Muscle of arm (tissue), 14 donors: ENCODE results near the gene KCNG2. TPM values are rescaled to one million over a fixed set of nuclear protein-coding genes. Genes with fewer than 3 reads are reported as not detected.
A peak's percentile ranks its signal among the peaks of the same experiment; 100 is the strongest.
"Not testable (repeated sequence)": the region's sequence is repeated elsewhere in the genome, so short reads cannot be mapped to it uniquely, and the experiment has no call there.

ENCODE experiments used
- DNase-seq: peaks from one replicate; pipeline ENCODE4 v3.0.0-alpha.2; 2013
- long read RNA-seq, 11 donors: transcript quantifications; one replicate each; lab custom pipeline, GENCODE V29; 2026
- polyA plus RNA-seq, 12 donors: library from polyadenylated mRNA; unstranded; fragments of 120-200 nt; gene quantifications; one replicate each; pipeline ENCODE4 v1.2.1, GENCODE V29; 2013; ENCODE audit not compliant: insufficient read length in 12 of 12

The KCNG2 gene, protein sequence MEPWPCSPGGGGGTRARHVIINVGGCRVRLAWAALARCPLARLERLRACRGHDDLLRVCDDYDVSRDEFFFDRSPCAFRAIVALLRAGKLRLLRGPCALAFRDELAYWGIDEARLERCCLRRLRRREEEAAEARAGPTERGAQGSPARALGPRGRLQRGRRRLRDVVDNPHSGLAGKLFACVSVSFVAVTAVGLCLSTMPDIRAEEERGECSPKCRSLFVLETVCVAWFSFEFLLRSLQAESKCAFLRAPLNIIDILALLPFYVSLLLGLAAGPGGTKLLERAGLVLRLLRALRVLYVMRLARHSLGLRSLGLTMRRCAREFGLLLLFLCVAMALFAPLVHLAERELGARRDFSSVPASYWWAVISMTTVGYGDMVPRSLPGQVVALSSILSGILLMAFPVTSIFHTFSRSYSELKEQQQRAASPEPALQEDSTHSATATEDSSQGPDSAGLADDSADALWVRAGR
- under 1 TPM in 10 of 12 donors, not detected in 2; 0.18 to 0.93 (median 0.35) TPM for polyA plus RNA-seq
- long read RNA-seq, donor 1: 0 reads
- long read RNA-seq, donor 2: 0 reads
- long read RNA-seq, donor 3: 0 reads
- long read RNA-seq, donor 4: 0 reads
- long read RNA-seq, donor 5: 0 reads
- long read RNA-seq, donor 6: 0 reads
- long read RNA-seq, donor 7: 0 reads
- long read RNA-seq, donor 8: 0 reads
- long read RNA-seq, donor 9: 0 reads
- long read RNA-seq, donor 10: 0 reads
- long read RNA-seq, donor 11: 0 reads

DNA sequence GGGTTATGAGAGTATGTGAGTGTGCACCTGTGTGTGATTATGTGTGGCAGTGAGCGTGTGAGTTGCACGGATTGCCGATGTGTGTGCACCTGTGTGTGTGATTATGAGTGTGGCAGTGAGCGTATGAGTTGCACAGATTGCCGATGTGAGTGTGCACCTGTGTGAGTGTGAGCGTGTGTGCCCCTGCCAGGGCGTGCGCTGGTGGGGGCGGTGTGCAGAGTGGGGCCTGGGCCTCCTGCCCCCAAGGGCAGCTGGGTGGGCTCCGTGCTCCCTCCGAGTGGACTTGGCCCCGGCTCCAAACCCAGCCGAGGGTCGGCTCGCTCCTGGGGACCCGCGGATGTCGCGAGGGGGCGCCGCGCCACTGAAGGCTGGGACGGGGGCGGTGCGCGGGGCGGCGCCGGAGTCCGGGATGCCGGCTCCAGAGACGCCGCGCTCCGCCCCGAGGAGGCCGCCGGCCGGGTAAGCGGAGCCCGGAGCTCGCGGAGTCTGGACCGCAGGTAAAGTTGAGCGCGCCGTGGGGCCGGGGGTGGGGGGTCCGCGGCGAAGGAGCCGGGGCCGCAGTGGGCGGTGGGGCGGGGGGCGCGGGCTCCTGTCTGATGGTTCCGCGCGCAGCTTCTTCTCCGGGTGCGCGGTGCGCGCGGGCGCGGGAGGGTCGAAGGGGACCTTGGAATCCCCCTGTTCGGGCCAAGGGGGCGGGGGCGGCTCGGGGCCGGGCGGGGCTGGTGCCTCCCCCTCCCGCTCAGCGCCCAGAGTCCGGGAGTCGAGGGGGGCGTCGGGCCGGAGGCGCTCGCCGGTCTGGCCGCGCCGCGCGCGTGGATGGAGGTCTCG, at the start of gene KCNG2:
Gene KCNG2, plus strand, starts transcription at position 421 of the 828 bp plus-strand sequence. CDS start 65,730 bp downstream, outside the sequence.
- peak; percentile 55 for DNase-seq

DNA sequence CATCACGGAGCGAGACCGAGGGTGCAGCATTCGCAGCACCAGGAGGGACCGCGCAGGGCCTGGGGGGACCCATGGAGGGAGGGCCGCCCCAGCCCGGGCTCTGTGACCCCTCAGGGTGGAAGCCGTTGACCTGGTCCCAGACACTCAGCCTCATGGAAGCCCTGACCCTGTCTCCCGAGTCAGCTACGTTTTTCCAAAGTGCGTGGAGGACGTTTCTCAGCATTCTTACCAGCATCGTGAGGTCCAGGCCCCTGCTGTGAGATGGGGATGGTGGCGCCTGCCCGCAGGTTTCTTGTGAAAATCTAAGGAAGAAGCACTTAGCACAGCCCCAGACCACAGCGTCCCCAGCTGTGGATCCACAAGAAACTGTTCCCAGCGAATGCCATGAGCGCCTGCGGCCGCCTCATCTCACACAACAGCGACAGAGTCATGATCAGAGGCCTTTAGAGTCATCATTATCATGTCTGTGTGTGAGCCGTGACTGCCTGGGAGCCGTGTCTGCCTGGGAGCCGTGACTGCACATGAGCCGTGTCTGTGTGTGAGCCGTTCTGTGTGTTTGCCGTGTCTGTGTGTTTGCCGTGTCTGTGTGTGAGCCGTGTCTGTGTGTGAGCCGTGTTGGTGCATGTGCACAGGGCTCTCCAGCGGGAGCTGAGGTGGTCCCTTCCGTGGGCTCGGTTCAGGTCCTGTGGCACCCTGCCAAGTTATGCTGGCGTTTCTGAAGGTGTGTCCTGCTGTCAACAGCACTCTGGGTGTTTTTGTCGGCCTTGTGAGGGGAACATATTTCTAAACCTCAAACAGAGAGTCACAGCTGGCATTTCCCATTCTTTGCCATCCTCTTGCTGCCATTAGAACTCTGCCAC, 49.2 kb upstream of the KCNG2 start:
- DNase-seq: no peak

DNA sequence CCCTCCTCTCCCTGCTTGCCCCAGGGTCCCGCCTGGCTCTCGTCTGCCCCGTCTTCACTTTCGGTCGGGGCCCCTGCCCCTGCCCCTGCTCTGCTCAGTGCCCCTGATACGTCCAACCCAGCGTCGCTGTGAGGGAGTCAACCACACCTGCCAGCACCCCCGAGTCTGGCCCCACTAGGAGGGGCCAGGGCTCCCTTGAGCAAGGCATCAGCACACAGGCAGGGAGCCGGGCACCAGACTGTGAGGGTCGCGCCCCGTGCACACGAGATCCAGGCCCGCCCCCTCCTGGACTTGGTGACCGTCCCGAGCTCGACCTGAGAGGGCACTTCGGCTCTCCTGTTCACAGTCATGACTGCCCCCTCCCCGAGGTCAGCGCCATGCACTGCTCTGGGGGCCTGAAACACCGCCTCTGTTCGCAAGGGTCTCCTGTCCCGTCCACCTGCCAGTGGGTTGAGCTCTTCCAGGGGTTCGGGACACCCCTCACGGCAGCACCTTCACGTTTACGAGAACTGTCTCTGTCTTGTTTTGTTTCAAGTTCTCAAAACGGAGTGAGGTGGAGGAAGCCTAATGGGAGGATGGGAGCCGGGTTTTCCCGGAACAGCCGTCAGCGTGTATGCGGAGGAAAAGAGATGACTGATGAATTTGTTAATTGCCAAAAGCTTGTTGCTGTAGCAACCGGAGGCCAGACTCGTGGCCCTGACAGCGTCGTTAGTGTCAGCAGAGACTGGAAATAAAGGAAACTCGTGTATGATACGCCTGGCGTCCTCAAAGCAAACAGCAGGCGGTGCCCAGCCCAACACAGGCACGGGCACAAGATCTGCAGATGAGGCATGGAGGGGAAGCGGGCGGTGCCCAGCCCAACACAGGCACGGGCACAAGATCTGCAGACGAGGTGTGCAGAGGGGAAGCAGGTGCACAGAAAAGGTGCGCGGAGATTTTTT, 48.2 kb upstream of the KCNG2 start:
- no peak for DNase-seq

DNA sequence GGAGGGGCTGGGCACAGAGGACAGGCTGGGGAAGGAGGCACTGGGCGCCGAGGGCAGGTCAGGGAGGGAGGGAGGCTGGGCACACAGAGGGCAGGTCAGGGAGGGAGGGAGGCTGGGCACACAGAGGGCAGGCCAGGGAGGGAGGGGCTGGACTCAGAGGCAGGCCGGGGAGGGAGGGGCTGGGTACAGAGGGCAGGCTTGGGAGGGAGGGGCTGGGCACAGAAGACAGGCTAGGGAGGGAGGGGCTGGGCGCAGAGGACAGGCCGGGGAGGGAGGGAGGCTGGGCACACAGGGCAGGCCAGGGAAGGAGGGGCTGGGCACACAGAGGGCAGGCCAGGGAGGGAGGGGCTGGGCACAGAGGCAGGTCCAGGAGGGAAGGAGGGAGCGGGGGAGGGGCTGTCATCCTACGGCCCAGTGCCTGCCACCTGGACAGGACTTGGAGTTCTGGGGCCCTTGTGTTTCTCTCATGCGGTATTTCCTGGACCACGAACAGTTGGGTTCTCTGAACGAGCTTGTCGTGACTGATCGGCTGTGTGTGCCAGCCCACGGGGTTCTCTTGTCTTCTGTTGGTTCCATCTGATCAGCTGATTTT, 46.7 kb upstream of the KCNG2 start:
- DNase-seq: no peak

DNA sequence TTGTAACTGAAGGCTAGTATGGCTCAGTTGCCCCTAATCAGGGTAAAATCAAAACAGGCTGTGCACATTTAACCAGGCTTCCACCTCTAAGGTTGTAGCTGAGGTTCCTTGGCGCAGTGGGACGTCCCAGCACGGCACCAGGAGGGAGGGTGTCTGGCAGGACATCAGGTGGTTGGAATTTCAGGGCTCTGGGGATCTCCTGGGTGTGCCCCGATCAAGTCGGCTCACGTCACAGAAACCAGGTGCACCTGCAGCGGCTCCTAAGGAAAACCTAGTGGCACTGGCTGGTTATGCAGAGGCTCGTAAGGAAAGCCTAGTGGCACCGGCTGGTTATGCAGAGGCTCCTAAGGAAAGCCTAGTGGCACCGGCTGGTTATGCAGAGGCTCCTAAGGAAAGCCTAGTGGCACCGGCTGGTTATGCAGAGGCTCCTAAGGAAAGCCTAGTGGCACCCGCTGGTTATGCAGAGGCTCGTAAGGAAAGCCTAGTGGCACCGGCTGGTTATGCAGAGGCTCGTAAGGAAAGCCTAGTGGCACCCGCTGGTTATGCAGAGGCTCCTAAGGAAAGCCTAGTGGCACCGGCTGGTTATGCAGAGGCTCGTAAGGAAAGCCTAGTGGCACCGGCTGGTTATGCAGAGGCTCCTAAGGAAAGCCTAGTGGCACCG, 45.7 kb upstream of the KCNG2 start:
- not testable (repeated sequence) for DNase-seq

DNA sequence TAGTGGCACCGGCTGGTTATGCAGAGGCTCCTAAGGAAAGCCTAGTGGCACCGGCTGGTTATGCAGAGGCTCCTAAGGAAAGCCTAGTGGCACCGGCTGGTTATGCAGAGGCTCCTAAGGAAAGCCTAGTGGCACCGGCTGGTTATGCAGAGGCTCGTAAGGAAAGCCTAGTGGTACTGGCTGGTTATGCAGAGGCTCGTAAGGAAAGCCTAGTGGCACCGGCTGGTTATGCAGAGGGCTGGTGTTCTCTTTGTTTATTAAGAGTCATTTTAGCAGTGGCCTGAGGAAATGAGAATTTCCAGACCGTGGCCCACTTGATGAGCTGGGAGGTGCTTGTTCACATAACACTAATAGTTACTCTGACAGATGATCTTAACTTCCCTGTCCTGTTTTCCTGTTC, 44.8 kb upstream of the KCNG2 start:
- not testable (repeated sequence) for DNase-seq

DNA sequence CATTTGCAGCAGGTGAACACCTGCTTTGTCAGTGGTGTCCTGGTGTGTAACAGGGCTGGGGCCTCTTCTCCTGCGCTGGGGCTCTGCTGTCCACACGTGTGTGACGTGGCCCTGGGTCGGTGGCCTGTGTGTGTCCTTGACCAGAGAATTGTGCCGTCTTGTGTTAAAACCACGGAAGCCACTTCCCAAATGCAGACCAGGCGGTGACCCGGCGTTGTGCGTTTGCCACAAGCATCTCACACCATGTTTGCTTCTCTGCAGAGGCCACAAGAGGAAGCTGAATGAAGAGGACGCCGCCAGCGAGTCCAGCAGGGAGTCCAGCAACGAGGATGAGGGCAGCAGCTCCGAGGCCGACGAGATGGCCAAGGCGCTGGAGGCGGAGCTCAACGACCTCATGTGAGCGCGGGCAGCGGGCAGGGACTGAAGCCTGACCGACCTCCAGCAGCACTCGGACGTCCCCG, 44.3 kb upstream of the KCNG2 start:
- DNase-seq: no peak

DNA sequence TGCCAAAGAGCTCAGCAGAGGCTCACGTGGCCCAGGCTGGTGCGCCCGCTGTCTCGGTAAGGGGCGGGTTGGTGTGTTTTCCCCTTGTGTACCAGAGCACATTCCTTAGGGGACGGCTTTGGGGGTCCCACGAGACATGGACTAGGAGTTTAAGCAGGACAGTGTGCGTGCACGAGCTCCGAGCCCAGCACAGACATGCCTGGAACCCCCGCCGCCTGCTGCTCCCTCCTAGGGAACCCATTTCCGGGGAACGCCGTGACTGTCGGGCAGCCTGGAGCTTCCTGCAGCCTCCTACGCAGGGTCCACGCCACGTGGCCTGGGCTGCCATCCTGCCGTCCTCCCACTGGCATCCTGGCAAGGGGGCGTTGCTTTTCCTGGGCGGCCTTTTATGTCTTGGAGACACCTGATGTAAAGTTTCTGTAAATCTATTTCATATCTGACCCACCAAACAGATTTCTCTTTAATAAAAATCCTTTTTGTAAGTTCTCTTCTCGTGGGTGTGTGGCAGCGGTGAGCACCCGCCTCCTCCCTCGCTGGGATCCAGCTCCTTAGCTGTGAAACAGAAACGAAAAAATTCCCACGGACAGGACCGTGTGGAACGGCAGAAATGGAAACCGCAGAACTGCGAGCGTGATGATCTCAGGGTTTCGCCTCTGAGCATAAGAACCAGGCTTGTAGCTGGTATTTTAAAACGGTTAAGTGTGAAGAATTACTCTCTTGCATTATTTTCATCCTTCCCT, 43.5 kb upstream of the KCNG2 start:
- DNase-seq: no peak

DNA sequence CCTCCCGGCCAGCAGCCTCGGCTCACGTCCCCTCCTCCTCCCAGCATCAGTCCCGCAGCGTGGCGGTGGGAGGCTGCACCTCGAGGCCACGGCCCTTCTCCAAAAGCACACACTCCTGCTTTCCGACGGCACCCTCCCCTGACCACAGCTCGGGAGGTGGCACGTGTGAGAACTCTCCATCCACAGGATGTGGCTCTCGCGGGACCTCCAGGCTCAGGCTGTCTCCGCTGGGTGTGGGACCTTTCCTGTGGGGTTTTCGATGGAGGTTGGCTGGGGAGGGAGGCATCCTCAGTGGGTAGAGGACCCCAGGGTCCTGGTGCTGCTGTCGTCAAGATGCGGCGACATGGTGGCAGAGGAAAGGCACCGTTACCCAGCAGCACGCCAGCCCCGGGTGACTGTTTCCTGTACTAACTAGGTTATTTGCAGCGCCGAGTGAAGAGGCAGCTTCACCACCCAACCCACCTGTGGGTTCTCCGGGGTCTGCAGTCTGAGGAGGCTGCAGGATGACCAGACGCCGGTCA, 42.8 kb upstream of the KCNG2 start:
- no peak for DNase-seq

DNA sequence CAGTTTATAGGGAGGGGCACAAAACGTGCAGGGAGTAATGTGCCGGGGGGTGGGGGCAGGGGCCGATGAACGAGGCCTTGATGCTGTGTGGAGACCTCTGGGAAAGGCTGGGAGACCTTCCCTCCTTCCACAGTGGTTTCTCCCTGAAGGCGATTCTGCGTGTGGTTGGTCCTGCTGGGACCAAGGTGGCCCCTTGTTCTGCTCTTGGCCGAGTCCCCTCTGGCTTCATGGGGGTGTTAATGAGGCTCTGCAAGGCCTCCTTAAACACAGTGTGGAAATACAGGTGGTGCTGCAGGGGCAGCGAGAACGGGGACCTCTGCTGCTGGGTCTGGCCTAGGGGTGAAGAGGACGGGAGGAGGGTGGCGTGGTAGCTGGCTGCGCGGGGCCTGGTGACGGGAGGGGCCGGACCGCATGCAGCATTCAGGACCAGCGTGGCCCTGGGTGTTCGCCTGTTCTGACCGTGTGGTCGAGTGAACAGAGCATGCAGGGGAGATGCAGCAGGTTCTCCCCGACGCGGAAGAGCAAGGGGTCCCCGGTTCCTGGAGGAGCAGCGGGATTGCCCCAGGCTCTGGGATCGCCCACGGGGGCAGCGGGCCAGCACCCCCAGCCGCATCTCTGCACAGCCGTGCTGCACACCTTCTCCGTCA, 42.1 kb upstream of the KCNG2 start:
- DNase-seq: no peak

DNA sequence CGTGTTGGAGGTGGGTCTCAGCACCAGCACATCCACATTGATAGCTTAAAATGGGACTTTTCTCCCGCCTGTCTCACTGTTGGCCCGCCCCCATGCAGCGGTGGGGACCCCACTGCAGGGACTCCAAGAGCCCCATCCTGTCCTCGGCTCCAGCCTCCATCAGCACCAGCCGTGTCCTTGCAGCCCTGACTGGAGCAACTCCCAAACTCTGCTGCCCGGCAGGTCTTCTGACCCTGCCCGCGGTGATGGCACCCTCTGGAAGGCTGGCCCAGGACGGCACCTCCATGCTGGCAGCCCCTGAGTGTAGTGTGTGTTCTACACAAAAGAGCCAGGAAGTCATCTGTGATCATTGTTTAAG, 41.6 kb upstream of the KCNG2 start:
- DNase-seq: no peak

DNA sequence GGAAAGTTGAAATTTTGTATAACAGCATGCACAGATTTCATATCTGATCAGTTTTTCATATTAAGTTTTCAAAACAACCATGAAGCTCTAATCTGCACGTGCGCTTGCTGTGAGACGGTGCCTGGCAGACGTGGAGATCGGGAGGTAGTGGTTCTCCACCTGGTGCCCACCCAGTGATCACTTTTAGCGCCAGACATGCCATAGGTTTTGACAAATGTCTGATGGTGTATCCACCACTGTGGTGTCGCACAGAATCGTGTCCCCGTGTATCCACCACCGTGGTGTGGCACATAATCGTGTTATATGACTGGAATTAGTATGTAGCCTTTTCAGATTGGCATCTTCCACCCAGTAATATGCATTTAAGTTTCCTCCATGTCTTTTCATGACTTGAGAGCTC, 40.9 kb upstream of the KCNG2 start:
- no peak for DNase-seq

DNA sequence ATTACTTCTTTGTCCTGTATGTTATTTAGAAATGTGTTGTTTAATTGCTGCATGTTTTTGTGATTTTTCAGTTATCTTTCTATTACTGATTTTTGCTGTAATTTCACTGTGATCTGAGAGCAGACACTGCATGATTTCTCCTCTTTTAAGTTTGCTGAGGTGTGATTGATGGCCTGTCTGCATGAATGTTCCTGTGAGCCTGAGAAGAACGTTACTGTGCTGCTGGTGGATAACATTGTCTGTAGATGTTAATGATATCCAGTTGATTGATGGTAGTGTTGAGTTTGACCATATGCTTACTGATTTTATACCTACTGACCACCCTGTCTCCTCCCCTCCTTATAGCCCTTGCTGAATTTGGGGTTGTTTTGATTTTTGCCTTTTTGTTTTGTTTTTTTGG, 37.4 kb upstream of the KCNG2 start:
- no peak for DNase-seq

DNA sequence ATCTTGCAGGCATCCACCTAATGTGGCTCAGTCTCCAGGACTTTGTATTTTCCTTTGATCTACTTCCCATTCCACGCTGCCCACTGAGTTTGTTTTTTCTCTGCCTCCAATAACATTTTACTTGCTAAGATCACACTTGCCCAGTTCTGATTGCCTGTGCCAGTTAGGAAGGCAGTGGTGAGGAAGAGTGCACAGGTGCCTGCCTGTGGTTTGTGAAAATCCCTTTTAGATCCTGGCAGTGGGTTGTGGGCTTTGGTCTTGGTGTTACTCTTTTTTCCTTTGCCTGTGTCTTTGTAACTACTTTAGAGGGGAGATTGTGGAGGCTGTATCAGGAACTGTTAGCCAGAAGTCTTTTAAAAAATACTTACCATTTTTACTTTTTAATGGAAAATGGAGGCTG, 36.9 kb upstream of the KCNG2 start:
- no peak for DNase-seq

DNA sequence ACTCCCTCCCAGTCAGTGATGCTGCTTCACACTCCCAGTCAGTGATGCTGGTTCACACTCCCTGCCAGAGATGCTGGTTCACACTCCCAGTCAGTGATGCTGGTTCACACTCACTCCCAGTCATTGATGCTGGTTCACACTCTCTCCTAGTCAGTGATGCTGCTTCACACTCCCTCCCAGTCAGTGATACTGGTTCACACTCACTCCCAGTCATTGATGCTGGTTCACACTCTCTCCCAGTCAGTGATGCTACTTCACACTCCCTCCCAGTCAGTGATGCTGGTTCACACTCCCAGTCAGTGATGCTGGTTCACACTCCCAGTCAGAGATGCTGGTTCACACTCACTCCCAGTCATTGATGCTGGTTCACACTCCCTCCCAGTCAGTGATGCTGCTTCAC, 34.3 kb upstream of the KCNG2 start:
- DNase-seq: no peak

DNA sequence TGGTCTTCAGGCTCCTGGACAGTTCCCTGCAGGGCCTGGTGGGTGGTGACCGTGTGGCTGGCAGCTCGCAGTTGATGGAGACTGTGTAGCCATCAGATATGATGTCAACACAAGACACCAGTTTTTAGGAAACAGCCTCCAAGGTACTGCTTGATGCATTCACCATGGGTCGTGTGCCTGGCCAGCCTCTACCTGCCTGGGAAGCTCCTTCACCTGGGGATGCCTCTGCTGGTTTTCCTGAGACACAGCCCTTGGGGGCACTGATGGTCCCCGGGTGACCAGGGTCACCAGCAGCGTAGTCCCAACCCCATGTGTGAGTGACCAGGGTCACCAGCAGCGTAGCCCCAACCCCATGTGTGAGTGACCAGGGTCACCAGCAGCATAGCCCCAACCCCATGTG, 33.6 kb upstream of the KCNG2 start:
- DNase-seq: no peak

DNA sequence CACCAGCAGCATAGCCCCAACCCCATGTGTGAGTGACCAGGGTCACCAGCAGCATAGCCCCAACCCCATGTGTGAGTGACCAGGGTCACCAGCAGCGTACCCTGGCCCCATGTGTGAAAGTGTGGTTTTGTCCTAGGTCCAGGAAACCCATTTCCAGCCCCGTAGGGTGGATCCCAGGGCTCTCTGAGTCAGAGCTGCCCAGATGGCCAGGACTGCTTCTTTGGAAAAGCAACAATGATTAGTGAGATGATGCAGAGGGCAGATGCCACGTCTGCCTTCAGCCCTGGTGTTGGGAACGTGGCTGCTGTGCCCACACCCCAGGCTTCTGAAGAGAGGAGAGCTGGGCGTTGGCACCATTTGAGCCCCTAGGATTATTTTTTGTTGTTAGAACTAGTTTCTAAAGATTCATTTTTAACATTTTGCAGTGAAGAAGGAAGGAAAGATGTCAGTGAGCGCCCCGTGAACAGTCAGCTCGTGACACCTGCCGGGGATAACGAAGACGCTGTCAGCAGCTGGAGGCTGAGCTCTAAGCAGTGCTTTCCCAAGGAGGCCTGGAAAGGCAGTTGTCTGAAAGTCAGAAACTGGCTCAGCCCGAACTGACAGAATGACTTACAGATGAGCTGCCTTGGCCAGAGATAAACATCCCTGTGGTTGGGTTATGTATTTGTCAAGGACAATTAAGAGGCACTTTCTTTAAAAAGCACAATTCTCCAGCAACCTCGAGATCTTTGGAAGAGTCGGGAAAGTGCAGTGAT, 32.1 kb upstream of the KCNG2 start:
- peak; percentile 43 for DNase-seq
